Glutamatergic neuron (in vitro differentiated cells): ENCODE measurements around the gene PHACTR2. TPM values are rescaled to one million over a fixed set of nuclear protein-coding genes. Genes with fewer than 3 reads are reported as not detected.

Experiments
- DNase-seq: peaks from one replicate; pipeline ENCODE4 v3.0.0; 2022
- H3K27ac Mint-ChIP-seq: one replicate; pipeline ENCODE4 v1.8.0; 2020; ENCODE audit warnings: mild to moderate bottlenecking, mixed read lengths, inconsistent platforms; ENCODE audit not compliant: unreplicated experiment
- H3K27me3 Mint-ChIP-seq: one replicate; pipeline ENCODE4 v1.8.0; 2020; ENCODE audit warnings: mild to moderate bottlenecking, moderate library complexity, mixed read lengths, inconsistent platforms; ENCODE audit not compliant: unreplicated experiment
- H3K36me3 Mint-ChIP-seq: one replicate; pipeline ENCODE4 v1.8.0; 2020; ENCODE audit warnings: mild to moderate bottlenecking, mixed read lengths, inconsistent platforms; ENCODE audit not compliant: unreplicated experiment
- H3K4me1 Mint-ChIP-seq: one replicate; pipeline ENCODE4 v1.8.0; 2020; ENCODE audit warnings: mild to moderate bottlenecking, low read depth, mixed read lengths, inconsistent platforms; ENCODE audit not compliant: unreplicated experiment
- H3K4me3 Mint-ChIP-seq: one replicate; pipeline ENCODE4 v1.8.0; 2020; ENCODE audit warnings: mild to moderate bottlenecking, mixed read lengths, inconsistent platforms; ENCODE audit not compliant: unreplicated experiment
- H3K9me3 Mint-ChIP-seq: one replicate; pipeline ENCODE4 v1.8.0; 2020; ENCODE audit warnings: mild to moderate bottlenecking, moderate library complexity, mixed read lengths, inconsistent platforms; ENCODE audit not compliant: unreplicated experiment
- CTCF ChIP-seq: fragments of 200-600 bp; sonication (generic); IDR thresholded peaks from one replicate; pipeline ENCODE4 v1.5.0; 2021; ENCODE audit not compliant: partially characterized antibody, unreplicated experiment
- total RNA-seq: library from RNA; stranded (reverse); fragmentation: NEBNext Ultra II Directional; extraction: Animal tissue kit (Norgen Biotek cat#: 25700); gene quantifications from one replicate; pipeline ENCODE4 v1.2.1, GENCODE V29; 2021; ENCODE audit not compliant: unreplicated experiment

The PHACTR2 gene
- total RNA-seq, 1 donor from 2014 or later = 9.7 TPM

- Mint-ChIP-seq H3K36me3 (peaks cover 8% of the 10 kb centered on the region), H3K4me3 (no peak overlapping the region), H3K27ac (no peak overlapping the region), H3K4me1 (peaks cover 4% of the 10 kb centered on the region), H3K27me3 (no peaks in the 10 kb centered on the region), H3K9me3 (no peaks in the 10 kb centered on the region)
- DNase-seq = no peak
- TF ChIP-seq CTCF = no peak
Observed at GRCh38 chr6:143705569-143705968, 27.8 kb downstream of the PHACTR2 start.

DNA sequence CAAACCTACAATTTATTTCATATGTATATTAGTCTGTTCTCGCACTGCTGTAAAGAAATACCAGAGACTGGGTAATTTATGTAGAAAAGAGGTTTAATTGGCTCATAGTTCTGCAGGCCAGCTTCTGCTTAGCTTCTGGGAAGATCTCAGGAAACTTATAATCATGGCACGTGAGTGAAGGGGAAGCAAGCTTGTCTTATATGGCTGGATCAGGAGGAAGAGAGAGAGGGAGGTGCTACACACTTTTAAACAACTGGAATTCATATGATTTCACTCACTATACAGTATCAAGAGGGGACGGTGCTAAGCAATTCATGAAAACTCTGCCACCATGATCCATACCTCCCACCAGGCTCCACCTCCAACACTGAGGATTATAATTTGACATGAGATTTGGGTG is 29.9 kb downstream of the PHACTR2 start:
- Mint-ChIP-seq H3K36me3 (peaks cover 8% of the 10 kb centered on the region), H3K27me3 (no peaks in the 10 kb centered on the region), H3K4me1 (no peaks in the 10 kb centered on the region), H3K4me3 (no peak overlapping the region), H3K9me3 (no peaks in the 10 kb centered on the region), H3K27ac (no peak overlapping the region)
- no peak for DNase-seq
- TF ChIP-seq CTCF = no peak

DNA sequence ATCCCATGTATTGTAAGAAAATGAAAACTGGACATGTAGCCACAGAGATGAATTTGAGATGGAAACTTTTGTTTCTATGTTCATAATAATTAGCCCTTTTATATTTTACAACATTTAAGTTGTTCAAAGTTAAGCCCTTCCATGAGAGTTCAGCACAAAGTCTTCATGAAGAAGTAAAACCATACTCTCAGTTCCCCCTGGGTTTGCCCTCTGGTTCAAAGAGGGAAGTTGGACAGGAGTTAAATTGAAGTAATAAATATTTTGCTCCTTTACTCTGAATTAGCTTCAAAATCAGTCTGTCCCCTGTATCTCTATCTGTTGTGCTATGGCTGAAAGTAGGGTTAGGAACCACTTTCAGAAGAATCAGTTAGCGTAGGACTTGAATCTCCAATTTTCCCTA is 31.1 kb downstream of the PHACTR2 start:
- peaks cover 8% of the 10 kb centered on the region for H3K36me3 Mint-ChIP-seq
- no peak overlapping the region for H3K4me3 Mint-ChIP-seq
- no peaks in the 10 kb centered on the region for H3K27me3 Mint-ChIP-seq
- TF ChIP-seq CTCF = no peak
- H3K27ac Mint-ChIP-seq = no peak overlapping the region
- no peak for DNase-seq
- H3K9me3 Mint-ChIP-seq = no peaks in the 10 kb centered on the region
- no peaks in the 10 kb centered on the region for H3K4me1 Mint-ChIP-seq

GRCh38 chr6:143711714-143712113 is 33.9 kb downstream of the PHACTR2 start:
- Mint-ChIP-seq H3K4me1 (no peaks in the 10 kb centered on the region), H3K27me3 (no peaks in the 10 kb centered on the region), H3K27ac (no peak overlapping the region), H3K4me3 (no peak overlapping the region), H3K36me3 (peaks cover 2% of the 10 kb centered on the region), H3K9me3 (no peaks in the 10 kb centered on the region)
- no peak for TF ChIP-seq CTCF
- no peak for DNase-seq

DNA sequence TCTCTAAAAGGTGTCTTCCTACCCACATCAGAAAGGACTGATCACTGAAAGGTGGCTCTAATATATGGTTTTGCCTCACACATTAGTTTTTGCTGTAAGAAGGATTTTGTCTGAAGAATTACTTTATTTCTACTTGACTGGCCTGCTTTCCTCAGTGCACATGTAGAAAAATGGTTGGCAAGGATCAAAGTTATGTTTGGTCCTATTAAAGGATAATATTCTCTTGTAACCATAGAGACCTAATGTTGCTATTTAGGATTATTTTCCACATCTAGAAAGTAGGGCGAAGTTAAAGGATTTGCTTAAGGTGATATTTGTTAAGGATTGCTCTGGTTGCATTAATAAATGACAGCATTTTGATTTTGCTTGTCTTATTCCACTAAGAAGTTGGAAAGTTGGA is 40.7 kb downstream of the PHACTR2 start:
- no peaks in the 10 kb centered on the region for H3K9me3 Mint-ChIP-seq
- no peaks in the 10 kb centered on the region for H3K4me1 Mint-ChIP-seq
- no peak for TF ChIP-seq CTCF
- no peak for DNase-seq
- no peak overlapping the region for H3K4me3 Mint-ChIP-seq
- no peaks in the 10 kb centered on the region for H3K36me3 Mint-ChIP-seq
- H3K27ac Mint-ChIP-seq = no peak overlapping the region
- peaks cover 3% of the 10 kb centered on the region for H3K27me3 Mint-ChIP-seq
